UCSD-AML1 (cell line): ENCODE data around the gene BOK.
"Not testable (repeated sequence)": the region's sequence is repeated elsewhere in the genome, so short reads cannot be mapped to it uniquely, and the experiment has no call there.

ENCODE experiments used
- DNase-seq: peaks from one replicate; lab custom pipeline; 2025; ENCODE audit not compliant: unreplicated experiment; lab: John Stamatoyannopoulos, UW

The BOK gene

DNA sequence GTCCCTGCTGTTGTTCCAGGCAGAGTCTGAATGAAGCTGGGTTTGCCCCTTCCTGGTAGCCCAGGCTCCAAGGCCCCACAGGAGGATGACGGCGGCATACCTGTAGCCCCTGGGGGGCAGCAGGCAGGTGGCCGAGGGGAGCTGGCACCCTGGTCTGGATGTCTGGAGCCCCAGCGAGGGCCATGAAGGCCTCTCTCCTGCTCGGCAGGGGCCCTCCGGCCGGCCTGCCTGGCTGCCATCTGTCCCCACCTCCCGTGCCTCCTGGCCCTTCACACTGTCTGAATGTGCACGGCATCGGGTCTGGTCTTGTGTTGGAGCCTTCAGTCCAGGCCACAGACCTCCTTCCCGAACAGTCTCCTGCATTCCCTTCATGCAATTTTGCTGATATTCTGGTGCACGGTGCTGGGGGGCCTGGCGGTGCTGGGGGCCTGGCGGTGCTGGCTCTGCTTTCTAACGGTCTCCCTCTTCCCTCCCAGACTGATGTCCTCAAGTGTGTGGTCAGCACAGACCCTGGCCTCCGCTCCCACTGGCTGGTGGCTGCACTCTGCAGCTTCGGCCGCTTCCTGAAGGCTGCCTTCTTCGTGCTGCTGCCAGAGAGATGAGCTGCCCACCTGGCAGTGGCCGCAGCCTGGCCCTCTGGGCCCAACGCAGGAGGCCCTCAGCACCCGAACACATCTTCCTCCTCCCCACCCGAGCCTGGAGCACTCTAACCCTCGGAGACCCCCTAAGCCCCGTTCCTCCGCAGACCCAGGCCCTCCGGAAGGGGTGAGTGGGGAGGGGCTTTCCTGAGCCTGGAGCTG lies 13.5 kb downstream of the BOK start:
- DNase-seq: no peak

DNA sequence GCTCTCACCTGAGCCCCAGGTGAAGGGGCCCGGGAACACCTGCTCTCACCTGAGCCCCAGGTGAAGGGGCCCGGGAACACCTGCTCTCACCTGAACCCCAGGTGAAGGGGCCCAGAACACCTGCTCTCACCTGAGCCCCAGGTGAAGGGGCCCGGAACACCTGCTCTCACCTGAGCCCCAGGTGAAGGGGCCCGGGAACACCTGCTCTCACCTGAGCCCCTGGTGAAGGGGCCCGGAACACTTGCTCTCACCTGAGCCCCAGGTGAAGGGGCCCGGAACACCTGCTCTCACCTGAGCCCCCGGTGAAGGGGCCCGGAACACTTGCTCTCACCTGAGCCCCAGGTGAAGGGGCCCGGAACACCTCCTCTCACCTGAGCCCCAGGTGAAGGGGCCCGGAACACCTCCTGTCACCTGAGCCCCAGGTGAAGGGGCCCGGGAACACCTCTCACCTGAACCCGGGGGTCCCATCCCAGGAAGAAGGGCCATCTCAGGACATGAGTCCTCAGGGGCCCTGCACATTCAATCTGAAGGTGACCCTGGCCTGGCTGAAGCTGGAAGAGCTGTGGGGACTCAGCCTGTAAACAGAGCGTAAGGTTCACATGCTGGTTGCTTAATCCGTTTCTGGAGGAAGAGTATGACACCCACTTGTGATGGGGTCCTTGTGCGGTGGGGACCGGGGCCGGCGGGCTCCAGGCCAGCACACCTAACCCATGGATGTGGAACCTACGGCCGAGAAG lies 14.5 kb downstream of the BOK start:
- not testable (repeated sequence) for DNase-seq

DNA sequence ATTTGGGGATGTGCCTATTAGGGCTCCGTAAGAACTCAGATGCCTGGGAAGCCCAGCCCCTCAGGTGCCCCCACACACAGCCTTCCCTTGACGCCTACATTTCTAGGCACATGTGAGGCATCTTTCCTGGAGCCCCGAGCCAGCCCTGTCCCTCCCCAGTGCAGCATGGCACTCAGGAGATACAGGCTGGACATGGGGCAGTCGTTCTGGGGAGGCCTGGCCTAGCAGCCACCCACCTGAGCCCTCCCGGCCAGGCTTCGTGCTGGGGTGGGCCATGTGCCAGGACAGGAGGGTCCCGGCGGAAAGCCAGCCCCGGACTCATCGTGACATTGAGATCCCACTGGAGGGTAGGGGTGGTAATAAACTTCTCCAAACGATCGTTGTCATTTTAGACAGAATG lies 15.2 kb downstream of the BOK start:
- no peak for DNase-seq

DNA sequence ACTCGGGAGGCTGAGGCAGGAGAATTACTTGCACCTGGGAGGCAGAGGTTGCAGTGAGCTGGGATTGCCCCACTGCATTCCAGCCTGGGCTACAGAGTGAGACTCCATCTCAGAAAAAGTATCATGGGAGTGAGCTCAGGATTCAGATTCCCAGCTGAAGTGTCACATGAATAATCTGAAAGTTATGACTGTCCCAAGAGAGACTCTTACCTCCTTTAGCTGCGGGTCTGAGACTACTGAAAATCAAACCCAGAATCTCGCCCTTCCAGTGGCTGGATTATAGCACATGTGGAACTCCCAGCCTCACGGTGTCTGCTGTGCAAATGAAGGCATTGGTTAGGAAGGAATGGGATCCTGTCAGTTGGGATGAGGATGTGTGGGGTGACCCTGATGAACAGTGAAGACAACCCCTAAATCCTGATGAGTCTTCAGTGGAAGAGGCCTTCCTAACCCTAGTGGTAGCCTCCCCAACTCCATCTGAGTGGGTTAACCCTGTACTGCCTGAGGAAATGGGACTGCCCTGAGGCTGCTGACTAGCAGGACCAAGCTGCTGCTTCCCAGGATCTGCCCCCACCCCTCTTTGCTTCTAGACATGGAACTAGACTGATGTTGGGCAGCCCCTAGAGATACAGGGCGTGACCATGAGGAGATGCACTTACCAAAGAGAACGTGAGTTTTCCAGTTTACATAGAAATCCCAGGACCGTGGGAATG lies 16.5 kb downstream of the BOK start:
- DNase-seq: no peak

DNA sequence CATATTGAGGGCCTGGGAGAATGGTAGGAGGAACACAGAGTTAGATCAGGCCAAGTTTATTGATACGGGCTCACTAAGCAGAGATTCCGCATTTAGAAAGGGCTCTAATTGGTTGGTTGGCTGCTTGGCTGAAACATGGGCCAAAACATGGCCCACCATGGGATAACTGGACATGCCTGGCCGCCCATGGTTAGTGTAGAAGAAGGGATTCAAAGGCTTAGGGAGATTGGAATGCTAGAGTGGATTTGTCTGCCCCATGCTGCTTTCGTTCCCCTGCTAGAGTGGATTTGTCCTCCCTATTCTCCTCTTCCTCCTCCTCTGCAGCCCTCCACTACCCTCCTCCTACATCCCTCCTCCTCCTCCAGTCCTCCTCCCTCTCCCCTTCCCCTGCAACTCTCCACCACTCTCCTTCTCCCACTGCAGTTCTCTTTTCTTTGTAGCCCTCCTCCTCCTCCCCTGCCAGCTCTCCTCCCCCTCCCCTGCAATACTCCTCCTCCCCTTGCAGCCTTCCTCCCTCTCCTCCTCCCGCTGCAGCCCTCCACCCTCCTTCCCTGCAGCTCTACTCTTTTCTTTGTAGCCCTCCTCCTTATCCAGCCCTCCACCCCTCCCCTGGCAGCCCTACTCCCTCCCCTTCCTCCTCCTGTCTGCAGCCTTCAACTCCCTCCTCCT lies 17.2 kb downstream of the BOK start:
- DNase-seq: no peak

DNA sequence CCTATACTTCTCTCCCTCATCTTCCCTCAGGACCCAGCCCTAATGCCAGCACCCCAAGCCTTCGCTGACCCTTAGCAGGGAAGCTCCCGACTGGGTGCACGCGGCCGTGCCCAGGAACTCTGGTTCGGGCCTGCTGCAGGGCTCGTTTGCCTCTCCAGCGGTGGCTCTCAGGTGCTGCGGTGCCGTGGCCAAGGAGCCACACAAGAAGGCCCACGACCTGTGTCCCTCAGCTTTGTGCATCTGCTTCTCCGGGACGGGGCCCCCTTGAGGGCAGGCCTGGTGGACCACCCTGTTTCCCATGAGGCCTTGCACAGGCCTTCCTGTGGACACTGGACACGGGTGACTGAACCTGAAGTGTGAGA lies 17.7 kb downstream of the BOK start:
- no peak for DNase-seq

DNA sequence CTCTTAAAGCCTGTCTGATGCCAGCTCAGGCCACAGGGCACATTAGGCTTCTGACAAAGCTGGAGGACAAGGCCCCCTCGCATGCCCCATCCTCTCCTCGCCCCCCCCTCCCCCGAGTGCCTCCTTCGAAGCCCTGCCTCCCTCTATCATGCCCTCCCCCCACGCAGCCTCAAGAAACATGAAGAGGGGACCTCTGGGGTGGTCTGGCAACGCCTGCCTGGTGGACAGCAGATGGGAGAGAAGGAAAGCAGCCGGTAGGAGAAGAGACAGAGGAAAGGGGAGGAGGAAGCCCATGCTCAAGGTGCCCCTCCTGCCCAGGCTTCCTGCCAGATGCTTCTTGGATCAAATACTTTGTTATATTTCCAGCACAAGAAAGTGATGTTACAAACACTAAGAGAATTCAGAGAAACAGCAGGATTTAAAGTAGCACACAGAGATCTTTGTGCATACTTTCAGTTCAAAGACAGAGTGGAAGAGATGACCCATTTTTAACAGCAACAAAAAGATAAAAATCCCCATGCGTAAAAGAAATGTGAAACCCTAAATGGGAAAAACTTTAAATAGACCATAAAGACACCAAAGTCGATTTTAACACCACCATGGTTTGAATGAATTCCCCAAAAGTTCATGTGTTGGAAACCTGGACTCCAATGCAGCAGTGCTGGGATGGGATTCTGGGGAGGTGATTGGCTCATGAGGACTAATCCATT lies 19.0 kb downstream of the BOK start:
- no peak for DNase-seq

DNA sequence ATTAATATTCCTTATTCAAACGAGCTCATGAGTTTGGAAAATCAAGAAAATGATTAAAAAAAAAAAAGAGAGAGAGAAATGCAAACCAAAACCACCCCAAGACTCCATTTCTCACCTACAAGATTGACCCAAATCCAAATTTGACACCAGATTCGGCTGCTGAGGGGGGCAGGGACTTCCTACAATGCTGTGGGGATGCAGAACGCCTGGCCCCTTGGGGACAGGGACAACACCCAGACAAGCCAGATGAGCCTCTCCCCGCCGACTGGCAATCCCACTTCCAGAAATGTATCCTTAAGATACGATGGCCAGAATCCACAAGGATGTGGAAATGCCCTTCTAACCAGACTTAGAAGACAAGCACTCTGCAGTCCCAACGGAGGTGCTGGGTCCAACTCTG lies 20.7 kb downstream of the BOK start:
- DNase-seq: no peak

DNA sequence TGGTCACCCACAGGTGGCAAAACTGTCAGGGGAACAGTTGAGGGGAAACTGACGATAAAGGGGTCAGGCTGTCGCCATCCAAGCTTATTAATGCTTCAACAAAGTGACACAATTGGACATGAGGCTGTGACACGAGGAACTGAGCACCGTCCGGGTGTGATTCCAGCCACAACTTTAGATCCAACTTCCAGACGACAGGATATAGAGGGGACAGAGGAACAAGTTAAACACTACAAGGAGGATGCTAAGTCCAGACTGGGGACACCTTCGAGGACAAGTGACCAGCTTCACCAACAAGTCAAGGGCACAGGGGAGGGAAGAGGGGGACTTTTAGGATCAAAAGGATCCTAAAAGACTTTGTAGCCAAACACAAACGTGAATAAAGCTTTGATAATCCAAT lies 23.8 kb downstream of the BOK start:
- no peak for DNase-seq

DNA sequence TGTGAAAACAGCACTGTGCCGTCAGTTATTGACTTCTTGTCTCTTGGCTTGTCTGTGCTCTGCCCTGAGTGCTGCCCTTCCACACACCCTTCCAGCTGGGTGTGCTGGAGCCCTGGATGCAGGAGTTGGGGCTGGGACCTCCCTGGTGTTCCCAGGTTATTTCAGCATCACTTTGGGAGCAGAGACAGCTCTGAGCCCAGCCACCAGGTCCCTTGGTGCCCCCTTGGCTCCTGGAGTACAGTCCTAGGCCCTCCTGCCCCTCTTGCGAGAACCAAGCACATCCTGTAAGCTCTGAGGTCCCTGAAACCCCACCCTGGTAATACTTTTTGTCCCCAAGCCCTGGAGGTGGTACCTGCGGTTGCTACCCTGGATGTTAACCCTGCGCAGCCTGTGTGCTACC lies 24.3 kb downstream of the BOK start:
- DNase-seq: no peak

DNA sequence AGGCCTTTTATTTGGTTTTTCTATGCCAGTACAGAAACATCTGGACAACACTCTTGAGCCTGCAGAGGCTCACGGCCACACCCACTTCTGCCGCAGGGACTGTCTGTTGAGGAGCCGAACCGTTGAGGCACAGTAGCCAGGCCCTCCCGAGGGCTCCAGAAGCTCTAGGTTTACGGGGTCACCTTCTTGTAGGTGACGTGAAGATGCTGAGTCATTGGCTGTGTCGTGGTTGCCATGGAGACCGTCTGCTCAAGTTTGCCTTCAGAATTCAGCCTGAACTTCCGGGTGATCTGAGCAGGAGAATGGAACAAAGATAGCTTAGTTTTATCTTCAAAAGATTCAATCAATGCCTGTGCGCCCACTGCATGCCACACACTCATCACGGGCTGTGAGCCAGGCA lies 25.9 kb downstream of the BOK start:
- DNase-seq: no peak

DNA sequence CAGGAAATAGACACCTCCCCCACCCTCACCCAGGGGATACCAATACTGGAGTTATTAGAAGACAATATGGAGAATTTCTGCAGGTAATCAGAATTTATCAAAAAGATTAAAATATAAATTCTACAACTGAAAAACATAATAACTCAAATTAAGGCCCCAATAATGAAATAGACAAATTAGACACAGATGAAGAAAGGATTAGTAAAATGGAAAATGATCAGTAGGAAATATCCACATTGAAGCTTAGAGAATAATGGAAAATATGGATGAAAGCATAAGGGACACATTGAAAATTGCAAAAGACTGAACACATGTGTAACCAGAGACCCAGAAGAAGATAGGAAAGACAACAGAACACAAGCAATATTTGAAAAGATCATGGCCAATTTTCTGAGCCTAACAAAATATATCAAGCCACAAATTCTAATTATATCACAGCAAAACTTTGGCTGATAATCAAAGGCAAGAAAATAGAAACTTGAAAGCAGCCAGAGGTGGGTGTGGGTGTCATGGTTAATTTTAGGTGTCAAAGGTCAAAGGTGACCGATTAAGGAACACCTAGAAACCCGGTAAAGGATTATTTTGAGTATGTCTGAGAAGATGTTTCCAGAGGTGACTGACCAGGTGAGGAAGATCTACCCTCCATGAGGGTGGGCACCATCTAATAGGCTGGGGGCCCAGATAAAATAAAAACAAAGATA lies 28.2 kb downstream of the BOK start:
- DNase-seq: no peak

DNA sequence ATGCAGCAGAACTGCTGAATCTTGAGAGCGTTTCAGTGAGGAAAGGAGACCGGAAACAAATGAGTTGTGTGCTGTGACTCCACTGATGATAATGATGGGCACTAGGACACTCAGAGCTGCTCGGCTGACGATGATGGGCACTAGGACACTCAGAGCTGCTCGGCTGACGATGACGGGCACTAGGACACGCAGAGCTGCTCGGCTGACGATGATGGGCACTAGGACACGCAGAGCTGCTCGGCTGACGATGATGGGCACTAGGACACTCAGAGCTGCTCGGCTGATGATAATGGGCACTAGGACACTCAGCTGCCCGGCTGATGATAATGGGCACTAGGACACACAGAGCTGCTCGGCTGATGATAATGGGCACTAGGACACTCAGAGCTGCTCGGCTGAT lies 31.3 kb downstream of the BOK start:
- DNase-seq: not testable (repeated sequence)

DNA sequence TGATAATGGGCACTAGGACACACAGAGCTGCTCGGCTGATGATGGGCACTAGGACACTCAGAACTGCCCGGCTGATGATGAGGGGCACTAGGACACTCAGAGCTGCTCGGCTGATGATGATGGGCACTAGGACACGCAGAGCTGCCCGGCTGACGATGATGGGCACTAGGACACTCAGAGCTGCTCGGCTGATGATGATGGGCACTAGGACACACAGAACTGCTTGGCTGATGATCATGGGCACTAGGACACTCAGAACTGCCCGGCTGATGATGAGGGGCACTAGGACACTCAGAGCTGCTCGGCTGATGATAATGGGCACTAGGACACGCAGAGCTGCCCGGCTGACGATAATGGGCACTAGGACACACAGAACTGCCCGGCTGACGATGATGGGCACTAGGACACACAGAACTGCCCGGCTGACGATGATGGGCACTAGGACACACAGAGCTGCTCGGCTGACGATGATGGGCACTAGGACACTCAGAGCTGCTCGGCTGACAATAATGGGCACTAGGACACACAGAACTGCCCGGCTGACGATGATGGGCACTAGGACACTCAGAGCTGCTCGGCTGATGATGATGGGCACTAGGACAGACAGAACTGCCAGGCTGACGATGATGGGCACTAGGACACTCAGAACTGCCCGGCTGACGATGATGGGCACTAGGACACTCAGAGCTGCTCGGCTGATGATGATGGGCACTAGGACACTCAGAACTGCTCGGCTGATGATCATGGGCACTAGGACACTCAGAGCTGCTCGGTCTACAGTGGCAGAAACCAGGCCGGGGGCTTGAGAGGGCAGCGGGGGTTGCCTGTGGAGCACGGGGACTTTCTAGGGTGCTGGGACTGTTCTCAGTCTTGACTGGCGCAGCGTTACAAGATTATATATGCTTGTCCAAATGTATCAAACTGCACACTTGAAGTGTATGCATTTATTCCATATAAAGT lies 32.2 kb downstream of the BOK start:
- not testable (repeated sequence) for DNase-seq

DNA sequence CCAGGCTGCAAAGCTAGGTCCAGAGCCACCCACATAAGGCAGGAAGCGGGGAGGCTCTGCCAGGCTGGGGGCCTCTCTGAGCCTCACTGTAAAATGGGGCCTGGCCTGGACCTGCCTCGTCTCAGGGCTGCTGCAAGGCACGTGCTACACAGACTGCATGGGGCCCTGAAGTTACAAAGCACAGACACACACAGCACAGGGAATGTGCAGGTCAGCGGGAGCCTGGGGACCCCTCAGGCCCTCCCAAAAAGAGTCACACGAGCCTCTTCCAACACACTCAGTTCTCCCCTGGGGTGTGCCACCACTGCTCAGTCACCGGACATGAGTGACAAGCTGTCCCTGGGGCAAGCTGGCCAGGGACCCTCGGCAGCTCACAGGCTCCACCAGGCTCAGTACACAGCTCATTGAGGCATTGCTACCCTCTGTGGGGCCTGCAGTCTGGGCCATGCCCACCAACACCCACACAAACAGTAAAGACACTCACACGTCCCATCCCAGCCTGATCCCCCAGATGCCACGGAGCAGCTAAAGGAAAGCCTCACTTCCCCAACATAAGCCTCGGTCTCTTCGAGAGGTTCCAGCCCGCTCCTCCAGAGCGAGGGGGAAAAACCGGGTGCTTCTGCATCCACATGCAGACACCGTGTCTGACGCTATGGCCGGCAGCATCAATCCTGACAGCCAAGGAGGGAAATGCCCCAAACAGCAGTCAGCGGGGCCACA lies 33.7 kb downstream of the BOK start:
- DNase-seq: no peak

DNA sequence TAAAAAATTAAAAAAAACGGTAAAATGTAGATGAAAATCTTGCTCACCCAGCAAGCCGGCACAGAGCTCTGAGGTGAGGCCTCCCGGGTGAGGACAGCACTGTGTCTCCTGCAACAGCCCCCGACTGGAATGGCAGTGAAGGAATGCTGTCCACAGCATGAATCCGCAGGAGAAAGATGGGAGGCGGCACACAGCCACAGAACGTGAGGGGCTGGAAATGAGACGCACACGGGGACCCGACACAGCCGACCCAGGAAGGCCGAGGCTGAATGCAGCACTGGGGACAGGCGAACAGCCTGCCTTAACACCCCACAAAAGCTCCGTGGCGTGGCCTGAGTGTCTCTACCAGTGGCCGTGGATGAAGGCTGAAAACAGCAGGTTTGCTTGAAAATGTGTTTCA lies 34.7 kb downstream of the BOK start:
- no peak for DNase-seq

DNA sequence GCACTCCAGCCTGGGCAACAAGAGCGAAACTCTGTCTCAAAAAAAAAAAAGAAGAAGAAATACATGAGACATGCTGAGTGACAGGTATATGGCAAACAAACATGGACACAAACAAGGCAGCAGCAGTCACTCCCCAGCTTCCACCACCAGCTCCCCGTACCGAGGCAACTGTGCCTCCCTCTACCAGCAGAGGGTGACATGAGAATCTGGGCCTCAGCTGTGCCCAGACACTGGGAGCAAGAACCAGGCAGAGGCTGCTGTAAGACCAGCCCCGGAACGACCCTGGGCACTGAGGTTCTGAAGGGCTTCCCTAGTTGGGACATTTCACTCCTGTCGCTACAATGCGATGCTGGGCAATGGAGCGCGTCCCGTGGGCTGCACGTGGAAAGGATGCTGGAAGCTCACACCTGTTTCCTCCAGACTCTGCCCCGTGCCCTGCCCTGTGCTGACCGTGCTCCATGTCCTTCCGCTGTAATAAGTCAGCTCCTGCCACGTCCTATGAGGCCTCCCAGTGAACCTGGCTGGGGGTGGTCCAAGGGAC lies 37.1 kb downstream of the BOK start:
- peak; percentile 30 for DNase-seq

DNA sequence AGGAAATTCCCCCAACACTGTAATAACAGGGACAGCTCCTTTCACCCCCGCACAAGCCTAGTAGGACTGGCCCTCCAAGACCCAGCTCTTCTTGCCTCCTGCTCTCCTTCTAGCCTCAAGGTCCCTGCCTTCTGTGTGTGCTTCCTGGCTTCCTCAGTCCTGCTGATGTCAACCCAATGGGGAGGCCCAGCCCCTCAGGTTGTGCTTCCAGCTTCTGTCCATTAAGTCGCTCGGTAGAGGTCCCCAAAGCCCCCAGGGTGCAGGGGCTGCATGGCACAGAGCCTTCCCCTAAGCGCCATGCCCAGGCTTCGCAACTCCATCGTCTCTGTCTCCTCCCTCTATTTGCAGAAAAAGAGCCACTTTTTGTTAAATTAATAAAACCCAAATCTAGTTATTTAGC lies 39.0 kb downstream of the BOK start:
- DNase-seq: no peak
